Transverse colon (tissue), 4 donors: ENCODE results near the gene SDCCAG8.

Experiments used
- CTCF ChIP-seq, 5 experiments: fragments of 200-600 bp in 3 of 5; fragments of 450-650 bp in 2 of 5; sonication (generic) in 3 of 5; IDR thresholded peaks; 1 replicate in 2 of 5; 2 replicates in 3 of 5; pipeline ENCODE4 v1.5.1; 2016 to 2017; ENCODE audit warnings: antibody characterized with exemption in 5 of 5, inconsistent platforms in 3 of 5, mild to moderate bottlenecking in 2 of 5, moderate library complexity in 1 of 5
- EP300 ChIP-seq: sonication (generic); formaldehyde crosslinking; IDR thresholded peaks from one replicate; pipeline ENCODE4 v1.6.1; 2017; ENCODE audit warnings: antibody characterized with exemption, low read depth
- POLR2A ChIP-seq: fragments of 450-650 bp; IDR thresholded peaks from one replicate; pipeline ENCODE4 v1.6.1; 2016; ENCODE audit warnings: antibody characterized with exemption, mild to moderate bottlenecking, moderate library complexity
- POLR2AphosphoS5 ChIP-seq, 3 donors: sonication (generic); formaldehyde crosslinking; IDR thresholded peaks; one replicate each; pipeline ENCODE4 v1.6.1; 2016; ENCODE audit warnings: antibody characterized with exemption in 3 of 3

- TF ChIP-seq CTCF (IDR thresholded peaks at IDR 0.05) (no peak), POLR2A (no peak), POLR2AphosphoS5 (IDR thresholded peaks at IDR 0.05) (no peak), EP300 (no peak)
These were observed 200.2 kb downstream of the SDCCAG8 start for GRCh38 chr1:243455760-243456651.
